Astrocyte of the cerebellum (primary cell): Measurements from ENCODE around the gene RGS6.

Experiments
- DNase-seq: peaks from one replicate; pipeline ENCODE4 v3.0.0-alpha.2; 2011; ENCODE audit warnings: low read depth
- H3K4me3 ChIP-seq: 2 replicates; pipeline ENCODE4 v1.5.1; 2011; ENCODE audit warnings: mild to moderate bottlenecking, low read depth, low read length, moderate library complexity
- in situ Hi-C: cut with HindIII; loops from 2 replicates; pipeline ENCODE4 v1.10.0; 2017; ENCODE audit warnings: low sequenced_read_pairs
- TF ChIP-seq, protein P1 (sequence below): IDR thresholded peaks from 2 replicates; pipeline ENCODE4 v1.5.1; 2012; ENCODE audit warnings: low read length, low read depth, moderate library complexity, mild to moderate bottlenecking; ENCODE audit errors: missing control alignments

The RGS6 gene

DNA sequence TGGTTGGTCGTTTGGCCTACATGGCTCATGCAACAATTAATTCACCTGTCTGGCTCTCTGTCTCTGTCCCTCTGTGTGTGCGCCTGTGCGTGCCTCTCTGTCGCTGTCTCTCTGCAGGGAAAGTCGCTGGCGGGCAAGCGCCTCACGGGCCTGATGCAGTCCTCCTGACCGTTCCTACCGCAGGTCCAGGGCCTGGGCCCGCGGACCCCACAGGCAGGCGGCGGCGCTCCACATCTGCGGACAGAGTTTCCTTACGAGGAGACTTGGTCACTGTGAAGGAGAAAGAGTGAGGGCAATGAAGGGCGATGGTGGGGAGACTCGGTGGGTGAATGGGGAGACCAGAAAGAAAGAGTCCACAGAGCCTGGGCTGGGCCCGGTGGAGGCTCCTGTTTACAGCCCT, 630.1 kb downstream of the RGS6 start:
- no peak for DNase-seq
- in situ Hi-C loops: no loop called here
- TF ChIP-seq, protein P1, sequence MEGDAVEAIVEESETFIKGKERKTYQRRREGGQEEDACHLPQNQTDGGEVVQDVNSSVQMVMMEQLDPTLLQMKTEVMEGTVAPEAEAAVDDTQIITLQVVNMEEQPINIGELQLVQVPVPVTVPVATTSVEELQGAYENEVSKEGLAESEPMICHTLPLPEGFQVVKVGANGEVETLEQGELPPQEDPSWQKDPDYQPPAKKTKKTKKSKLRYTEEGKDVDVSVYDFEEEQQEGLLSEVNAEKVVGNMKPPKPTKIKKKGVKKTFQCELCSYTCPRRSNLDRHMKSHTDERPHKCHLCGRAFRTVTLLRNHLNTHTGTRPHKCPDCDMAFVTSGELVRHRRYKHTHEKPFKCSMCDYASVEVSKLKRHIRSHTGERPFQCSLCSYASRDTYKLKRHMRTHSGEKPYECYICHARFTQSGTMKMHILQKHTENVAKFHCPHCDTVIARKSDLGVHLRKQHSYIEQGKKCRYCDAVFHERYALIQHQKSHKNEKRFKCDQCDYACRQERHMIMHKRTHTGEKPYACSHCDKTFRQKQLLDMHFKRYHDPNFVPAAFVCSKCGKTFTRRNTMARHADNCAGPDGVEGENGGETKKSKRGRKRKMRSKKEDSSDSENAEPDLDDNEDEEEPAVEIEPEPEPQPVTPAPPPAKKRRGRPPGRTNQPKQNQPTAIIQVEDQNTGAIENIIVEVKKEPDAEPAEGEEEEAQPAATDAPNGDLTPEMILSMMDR: no peak
- no peak overlapping the region for H3K4me3 ChIP-seq

DNA sequence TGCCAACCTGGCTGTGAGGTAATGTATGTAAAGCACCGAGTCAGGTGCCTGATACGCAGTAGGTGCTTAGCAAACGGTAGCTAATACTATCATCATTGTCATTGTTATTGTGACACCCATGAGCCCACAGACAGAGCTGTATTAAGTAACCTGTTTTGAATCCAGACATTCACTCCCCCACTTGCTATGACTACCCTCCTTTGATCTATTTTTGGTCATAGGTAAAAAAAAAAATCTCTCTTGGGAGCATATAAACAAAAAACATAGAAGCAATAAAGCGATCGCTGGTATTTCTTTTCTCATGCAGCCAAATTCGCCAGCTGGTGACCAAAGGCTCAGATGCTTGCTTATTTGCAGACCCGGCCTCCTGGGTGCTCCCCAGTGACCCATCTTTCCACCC, 631.4 kb downstream of the RGS6 start:
- DNase-seq: no peak
- in situ Hi-C loops: no loop called here

DNA sequence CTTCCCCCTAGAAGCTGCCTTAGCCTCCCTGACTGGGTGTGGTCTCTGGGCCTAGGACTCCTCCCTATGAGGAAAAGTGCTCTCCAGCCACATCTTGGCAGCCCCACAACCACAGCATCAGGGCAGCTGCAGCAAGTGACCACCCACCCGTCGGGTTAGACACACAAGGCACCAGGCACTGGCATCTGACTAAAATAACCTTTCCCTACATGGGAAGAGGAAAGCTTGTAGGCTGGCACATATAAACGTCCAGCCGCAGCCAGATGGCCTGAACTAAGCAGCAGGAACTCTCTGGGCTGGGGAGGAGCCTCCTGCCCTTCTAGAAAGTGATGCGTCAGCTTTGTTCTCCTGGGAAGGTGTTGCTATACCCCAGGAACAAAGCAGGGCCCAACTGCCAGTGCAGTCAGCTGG, 632.9 kb downstream of the RGS6 start:
- in situ Hi-C loops: no loop called here
- no peak for DNase-seq
- TF ChIP-seq, protein P1: no peak
- no peak overlapping the region for H3K4me3 ChIP-seq

More for the DNA sequence above, 631.4 kb downstream of the RGS6 start:
- no peak overlapping the region for H3K4me3 ChIP-seq
- TF ChIP-seq, protein P1: no peak

DNA sequence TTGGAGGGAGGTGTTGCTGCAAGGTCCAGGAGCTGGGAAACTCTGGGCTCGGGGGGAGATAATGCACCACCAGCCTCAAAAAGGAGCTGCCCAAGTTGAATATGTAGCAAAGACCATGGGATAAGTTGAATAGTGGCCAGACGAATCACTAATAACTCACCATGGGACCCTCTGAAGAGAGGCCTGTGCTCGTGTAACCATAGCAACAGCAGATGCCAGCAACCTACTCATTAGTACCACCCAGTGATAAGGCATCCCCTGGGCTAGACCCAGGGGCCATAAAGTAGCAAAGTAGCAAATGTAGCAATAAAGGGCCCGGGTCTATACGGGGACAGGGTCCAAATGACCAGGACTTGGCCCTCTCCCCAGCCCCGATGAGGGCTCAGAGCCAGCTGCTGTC, 633.7 kb downstream of the RGS6 start:
- H3K4me3 ChIP-seq: no peak overlapping the region
- TF ChIP-seq, protein P1: no peak
- DNase-seq: no peak
- in situ Hi-C loops: no loop called here

DNA sequence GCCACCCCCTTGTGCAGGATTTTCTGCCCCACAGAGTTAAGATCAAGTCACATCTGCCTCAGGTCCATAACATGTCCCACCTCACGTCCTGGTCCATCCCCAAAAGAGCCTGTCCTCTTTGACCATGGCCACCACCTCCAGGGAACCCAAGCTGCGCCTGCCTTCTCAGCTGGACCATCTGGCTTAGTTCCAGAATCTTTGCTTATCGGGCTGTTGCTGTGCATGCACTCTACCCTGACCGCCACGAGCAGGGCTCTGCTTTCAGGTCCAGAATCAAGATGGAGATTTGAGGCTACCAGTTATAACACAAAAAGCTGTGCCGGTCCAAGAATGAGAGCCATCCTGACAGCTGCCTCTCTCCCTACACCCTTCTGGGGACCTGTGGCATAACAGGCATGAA, 635.0 kb downstream of the RGS6 start:
- TF ChIP-seq, protein P1: no peak
- in situ Hi-C loops: no loop called here
- DNase-seq: no peak
- no peak overlapping the region for H3K4me3 ChIP-seq

DNA sequence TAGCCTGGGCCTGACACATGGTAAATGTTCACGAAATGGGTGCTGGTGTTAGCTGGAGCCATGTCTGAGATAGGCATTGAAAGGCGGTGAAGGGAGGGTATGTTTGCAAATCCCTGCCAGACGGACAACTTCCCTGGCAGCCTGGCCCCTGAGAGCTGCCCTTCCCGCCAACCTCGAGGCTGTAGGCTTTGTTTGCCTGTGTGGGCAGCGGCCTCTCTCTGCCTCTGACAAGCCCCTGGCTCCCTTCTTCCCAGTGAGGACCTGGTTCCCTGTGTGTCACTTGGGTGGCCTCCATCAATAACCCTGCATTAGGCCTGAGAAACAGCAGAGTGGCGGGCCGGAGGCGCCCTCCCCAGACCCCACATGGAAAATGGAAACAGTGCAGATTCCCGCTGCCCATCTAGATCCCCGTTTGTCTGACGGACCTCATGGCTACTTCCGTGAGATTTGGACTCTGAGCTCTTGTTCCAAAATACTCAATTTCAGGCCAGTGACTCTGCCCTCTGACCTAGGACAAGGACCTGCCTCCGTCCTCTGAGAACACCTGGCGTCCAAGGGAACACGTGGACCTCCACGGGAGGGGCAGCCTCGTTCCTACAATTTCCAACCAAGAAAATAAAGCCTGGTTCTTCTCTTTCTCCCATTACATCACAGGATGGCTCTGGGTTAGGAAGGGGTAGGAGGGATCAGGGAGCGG, 636.2 kb downstream of the RGS6 start:
- in situ Hi-C loops: no loop called here
- TF ChIP-seq, protein P1: no peak
- no peak overlapping the region for H3K4me3 ChIP-seq
- DNase-seq: no peak
